ENCODE measurements around the gene RNF207.

Gene RNF207

DNA sequence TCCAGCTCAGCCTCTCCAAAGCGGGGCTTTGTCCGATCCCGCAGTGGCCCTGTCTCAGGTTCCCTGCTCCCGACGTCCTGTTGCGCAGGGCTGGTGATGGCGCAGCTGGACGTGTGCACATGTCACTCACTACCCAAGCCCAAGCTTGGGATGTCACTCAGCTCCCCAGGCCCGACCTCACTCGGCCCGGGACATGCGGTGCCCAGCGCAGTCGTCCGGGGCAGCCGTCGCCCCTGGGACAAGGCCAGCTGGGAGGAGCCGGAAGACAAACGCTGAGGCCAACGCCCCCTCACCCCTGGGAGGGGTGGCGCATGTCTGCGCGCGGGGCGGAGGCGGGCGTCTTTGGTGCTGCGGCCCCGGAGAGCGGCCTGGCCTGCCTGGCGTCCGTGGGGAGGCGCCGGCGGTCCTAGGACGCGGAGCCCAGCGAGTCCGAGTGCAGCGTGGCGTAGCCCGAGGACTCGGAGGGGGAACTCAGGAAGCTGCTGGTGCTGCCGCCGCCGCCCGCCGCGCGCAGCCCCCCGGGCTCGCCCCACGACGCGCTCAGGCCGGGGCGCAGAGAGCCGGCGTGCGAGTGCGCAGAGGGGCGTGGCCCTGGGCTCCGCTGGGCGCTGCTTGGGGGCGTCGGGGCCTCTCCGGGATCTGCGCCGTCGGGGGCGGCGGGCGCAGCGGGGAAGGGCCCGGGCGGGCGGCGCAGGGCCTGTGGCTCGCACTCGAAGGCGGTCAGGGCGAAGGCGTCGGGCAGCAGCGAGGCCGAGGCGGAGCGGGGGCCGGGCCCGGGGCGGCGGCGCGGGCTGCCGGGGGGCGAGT, 43.2 kb downstream of the RNF207 start:
- Histone ChIP-seq H3K4me3 (peak overlapping the region; percentile 27 to 64 (median 49)), H3K36me3 (peaks cover 0 to 20% (median 9%) of the 10 kb centered on the region in 11 experiments; a peak in 13 of 22 replicates), H3K27me3 (peaks cover 64 to 80% (median 70%) of the 10 kb centered on the region in 11 experiments), H4K20me1 (peaks cover 0 to 95% (median 83%) of the 10 kb centered on the region in 11 experiments; a peak in 19 of 22 replicates), H3K9me3 (replicated peaks in 1 of 11) (no peaks in the 10 kb centered on the region), H3K27ac (peak overlapping the region in 1 of 11 experiments; percentile 19; a peak in 1 of 22 replicates), H3K9ac (peak overlapping the region; percentile 3 to 65 (median 32); a peak in 13 of 22 replicates), H3K4me1 (peaks cover 28 to 60% (median 46%) of the 10 kb centered on the region in 10 experiments), H3K4me2 (peak overlapping the region; percentile 74 to 97 (median 94))
- TF ChIP-seq Cebpa-rat (IDR thresholded peaks at IDR 0.05): no peak

DNA sequence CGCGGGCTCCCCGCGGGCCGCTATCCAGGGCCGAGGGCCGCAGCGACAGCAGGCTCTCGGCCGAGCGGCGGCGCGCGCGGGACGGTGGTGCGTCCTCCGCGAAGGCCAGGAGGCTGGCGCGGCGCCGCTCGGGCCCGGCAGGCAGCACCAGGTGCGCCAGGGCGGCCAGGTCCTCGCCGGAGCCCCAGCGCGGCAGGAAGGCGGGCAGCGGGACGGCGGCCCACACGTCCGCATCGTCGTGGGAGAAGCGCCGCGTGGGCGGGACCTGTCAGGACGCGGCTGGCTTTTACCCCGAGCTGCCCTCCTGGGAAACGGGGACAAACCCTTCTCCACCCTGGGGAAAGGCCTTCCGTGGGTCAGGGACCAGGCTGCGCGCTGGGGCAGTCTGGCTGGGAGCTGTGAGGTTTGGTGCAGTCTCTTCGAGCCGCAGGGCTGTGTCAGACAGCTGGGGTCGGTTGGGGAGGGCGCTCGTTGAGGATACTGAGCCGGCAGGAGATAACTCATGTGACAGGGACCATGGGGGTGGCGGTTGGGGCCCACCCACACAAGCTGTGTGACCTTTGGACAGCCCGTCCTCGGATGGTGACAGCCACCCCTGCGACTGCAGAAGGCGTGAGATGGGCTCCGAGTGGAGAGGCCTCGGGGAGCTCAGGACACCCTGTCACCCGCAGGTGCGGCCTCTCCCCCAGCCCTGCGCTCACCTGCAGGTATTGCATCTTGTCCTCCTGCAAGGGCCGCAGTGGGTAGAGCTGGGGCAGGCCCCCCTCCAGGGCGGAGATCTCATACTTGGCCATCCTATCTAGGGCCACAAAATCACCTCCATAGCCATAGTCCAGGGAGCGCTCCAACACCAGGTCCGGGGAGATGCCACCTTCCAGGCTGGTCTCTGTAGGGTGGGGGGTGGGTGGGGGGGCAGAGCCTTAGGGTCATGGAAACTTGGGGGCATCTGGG, 44.1 kb downstream of the RNF207 start:
- Histone ChIP-seq H3K4me2 (peak overlapping the region; percentile 74 to 97 (median 94)), H3K27me3 (peaks cover 58 to 73% (median 63%) of the 10 kb centered on the region in 11 experiments), H3K27ac (peak overlapping the region in 1 of 11 experiments; percentile 19; a peak in 1 of 22 replicates), H3K4me1 (peaks cover 28 to 54% (median 39%) of the 10 kb centered on the region in 10 experiments), H4K20me1 (peaks cover 0 to 97% (median 92%) of the 10 kb centered on the region in 11 experiments; a peak in 19 of 22 replicates), H3K36me3 (peaks cover 0 to 29% (median 16%) of the 10 kb centered on the region in 11 experiments; a peak in 13 of 22 replicates), H3K9ac (peak overlapping the region in 7 of 11 experiments; percentile 18 to 65 (median 44); a peak in 10 of 22 replicates), H3K4me3 (peak overlapping the region; percentile 27 to 64 (median 49); a peak in 19 of 20 replicates), H3K9me3 (replicated peaks in 1 of 11) (no peaks in the 10 kb centered on the region)
- TF ChIP-seq Cebpa-rat (IDR thresholded peaks at IDR 0.05): no peak

DNA sequence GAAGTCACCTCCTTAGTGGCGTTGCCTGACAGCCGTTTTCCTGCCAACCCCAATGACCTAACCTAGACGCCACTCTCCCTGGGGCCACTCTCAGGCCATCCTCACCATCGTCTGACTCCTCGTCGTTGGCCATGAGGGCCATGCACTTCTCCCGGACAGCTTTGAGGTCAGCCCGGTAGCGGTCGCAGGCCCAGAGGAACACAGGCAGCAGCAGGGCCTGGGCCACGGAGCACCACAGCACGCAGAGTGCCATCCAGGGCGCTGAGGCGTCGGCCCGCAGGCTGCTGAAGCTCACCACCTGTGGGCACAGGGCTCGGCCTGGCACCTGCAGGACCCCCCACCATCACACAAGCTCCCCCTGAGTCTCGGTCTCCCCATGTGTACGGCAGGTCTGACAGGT, 45.3 kb downstream of the RNF207 start:
- Histone ChIP-seq H3K36me3 (peaks cover 0 to 29% (median 16%) of the 10 kb centered on the region in 11 experiments; a peak in 13 of 22 replicates), H3K27ac (no peak overlapping the region), H4K20me1 (peaks cover 0 to 98% (median 88%) of the 10 kb centered on the region in 11 experiments; a peak in 19 of 22 replicates), H3K27me3 (peaks cover 47 to 61% (median 51%) of the 10 kb centered on the region in 11 experiments), H3K9me3 (replicated peaks in 1 of 11) (no peaks in the 10 kb centered on the region), H3K4me2 (no peak overlapping the region), H3K4me3 (no peak overlapping the region), H3K9ac (no peak overlapping the region), H3K4me1 (peaks cover 20 to 42% (median 29%) of the 10 kb centered on the region in 10 experiments)
- TF ChIP-seq Cebpa-rat (IDR thresholded peaks at IDR 0.05): no peak

DNA sequence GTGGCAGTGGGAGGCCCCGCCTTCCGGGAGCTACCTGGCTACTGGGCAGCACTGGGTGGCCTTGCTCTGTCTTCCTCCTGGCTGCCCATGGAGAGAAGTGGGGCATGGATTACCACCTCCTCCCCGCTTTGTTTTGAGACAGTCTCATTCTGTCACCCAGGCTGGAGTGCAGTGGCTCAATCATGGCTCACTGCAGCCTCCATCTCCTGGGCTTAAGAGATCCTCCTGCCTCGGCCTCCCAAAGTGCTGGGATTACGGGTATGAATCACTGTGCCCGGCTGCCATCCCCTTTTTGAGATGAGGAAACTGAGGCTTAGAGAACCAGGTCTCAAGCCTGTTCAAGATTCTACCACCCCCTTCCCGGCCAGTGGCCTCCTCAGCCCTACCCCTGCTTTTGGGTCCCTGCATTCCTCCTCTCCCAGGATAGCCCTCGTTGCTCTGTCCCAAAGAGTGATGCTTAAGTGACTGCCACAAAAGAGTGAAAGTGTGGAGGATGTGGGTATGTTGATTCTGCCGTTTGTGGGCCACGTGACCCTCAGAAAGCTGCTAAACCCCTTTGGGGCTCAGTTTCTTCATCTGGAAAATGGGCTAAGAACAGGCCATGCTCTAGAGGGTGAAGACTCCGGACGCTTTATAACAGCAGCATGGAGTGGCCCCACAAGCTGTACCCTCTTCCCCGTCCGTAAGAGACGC, 45.9 kb downstream of the RNF207 start:
- Histone ChIP-seq H3K4me3 (no peak overlapping the region), H3K27ac (no peak overlapping the region), H3K36me3 (peaks cover 0 to 29% (median 16%) of the 10 kb centered on the region in 11 experiments; a peak in 13 of 22 replicates), H3K4me2 (no peak overlapping the region), H3K4me1 (peaks cover 17 to 36% (median 25%) of the 10 kb centered on the region in 10 experiments), H3K9me3 (replicated peaks in 1 of 11) (no peaks in the 10 kb centered on the region), H3K9ac (no peak overlapping the region), H4K20me1 (peaks cover 0 to 98% (median 88%) of the 10 kb centered on the region in 11 experiments; a peak in 19 of 22 replicates), H3K27me3 (peaks cover 42 to 57% (median 46%) of the 10 kb centered on the region in 11 experiments)
- no peak for TF ChIP-seq Cebpa-rat (IDR thresholded peaks at IDR 0.05)

DNA sequence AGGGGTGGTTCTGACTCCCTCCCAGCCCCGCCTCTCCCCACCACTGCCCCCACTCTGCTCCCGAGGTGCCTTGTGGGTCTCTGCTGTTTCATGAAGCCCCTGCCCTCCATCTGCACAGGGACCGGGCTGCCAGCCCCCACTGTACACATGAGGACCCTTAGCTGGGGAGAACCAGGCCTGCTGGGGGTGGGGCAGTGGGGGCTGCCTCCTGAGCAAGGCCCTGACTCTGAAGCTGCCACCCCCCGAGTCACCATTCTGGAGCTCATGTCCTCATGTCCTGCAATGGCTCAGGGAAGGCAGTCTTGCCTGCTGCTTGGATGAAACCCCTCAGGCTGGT, 46.4 kb downstream of the RNF207 start:
- TF ChIP-seq Cebpa-rat (IDR thresholded peaks at IDR 0.05): no peak

DNA sequence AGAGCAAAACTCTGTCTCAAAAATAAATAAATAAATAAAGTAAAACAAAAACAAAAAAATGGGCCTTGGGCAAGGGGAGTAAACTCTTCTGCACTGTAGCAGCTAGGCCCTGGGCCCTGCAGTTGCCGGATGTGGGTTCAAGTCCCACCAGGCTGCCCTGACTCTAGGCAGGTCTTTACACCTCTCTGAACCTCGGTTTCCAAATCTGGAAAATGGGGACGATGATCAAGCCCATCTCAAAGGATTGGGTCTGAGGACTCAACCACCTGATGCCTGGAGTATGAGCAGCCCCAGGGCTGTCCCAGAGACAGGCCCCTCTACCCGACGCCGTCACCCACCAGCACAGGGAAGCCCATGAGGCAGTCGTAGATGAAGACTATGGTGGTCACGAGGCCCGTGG, 47.5 kb downstream of the RNF207 start:
- Histone ChIP-seq H3K36me3 (peaks cover 0 to 29% (median 16%) of the 10 kb centered on the region in 11 experiments; a peak in 13 of 22 replicates), H3K4me1 (peaks cover 16 to 23% (median 20%) of the 10 kb centered on the region in 10 experiments), H4K20me1 (peaks cover 0 to 98% (median 88%) of the 10 kb centered on the region in 11 experiments; a peak in 20 of 22 replicates), H3K4me3 (no peak overlapping the region), H3K27me3 (peaks cover 37 to 45% (median 40%) of the 10 kb centered on the region in 11 experiments), H3K27ac (no peak overlapping the region), H3K9me3 (replicated peaks in 1 of 11) (no peaks in the 10 kb centered on the region), H3K4me2 (no peak overlapping the region), H3K9ac (no peak overlapping the region)
- TF ChIP-seq Cebpa-rat (IDR thresholded peaks at IDR 0.05): no peak

More for the DNA sequence above, 46.4 kb downstream of the RNF207 start:
- H3K9me3 ChIP-seq (replicated peaks in 1 of 11): no peaks in the 10 kb centered on the region
- peaks cover 42 to 56% (median 46%) of the 10 kb centered on the region in 11 experiments for H3K27me3 ChIP-seq
- H3K9ac ChIP-seq: no peak overlapping the region
- peaks cover 0 to 98% (median 88%) of the 10 kb centered on the region in 11 experiments; a peak in 20 of 22 replicates for H4K20me1 ChIP-seq
- peaks cover 16 to 31% (median 21%) of the 10 kb centered on the region in 10 experiments for H3K4me1 ChIP-seq
- H3K4me2 ChIP-seq: no peak overlapping the region
- no peak overlapping the region for H3K27ac ChIP-seq
- no peak overlapping the region for H3K4me3 ChIP-seq
- H3K36me3 ChIP-seq: peaks cover 0 to 29% (median 16%) of the 10 kb centered on the region in 11 experiments; a peak in 13 of 22 replicates

DNA sequence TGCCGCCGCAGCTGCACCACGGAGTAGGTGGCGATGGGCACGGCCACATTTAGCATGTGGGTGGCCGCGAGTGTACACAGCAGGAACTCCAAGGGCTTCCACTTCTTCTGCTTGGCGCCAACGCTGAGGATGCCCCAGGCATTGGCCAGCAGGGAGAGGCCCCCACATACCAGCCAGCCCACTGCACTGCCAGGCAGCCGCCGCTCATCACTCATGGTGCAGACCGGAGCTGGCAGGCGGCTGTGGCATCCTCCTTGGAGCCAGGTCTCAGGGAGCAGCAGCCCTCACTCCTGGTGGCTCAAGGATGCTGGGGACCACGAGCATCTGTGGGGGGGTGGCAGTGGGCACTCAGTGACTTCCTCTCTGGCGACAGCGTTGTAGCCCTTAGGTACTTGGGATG, 48.8 kb downstream of the RNF207 start:
- no peak overlapping the region for H3K4me3 ChIP-seq

DNA sequence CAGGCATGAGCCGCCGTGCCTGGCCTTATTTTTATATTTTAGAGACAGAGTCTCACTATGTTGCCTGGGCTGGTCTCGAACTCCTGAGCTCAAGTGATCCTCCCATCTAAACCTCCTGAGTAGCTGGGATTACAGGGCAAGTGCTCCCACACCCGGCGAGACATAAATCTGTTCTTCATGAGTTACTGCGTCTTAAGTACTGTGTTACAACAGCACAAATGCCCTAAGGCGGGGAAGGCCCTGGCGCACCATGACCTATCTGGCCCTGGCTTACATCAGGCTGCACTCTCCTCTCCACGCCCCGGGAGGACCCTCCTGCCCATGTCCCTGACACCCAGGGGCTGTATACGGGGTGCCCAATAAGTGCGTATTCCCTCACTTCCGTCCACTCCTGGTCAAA, 50.7 kb downstream of the RNF207 start:
- Histone ChIP-seq H3K9ac (no peak overlapping the region), H3K4me2 (no peak overlapping the region), H3K9me3 (replicated peaks in 1 of 11) (no peaks in the 10 kb centered on the region), H4K20me1 (peaks cover 6 to 89% (median 74%) of the 10 kb centered on the region in 11 experiments; a peak in 20 of 22 replicates), H3K4me3 (no peak overlapping the region), H3K27ac (no peak overlapping the region), H3K36me3 (peaks cover 0 to 28% (median 16%) of the 10 kb centered on the region in 11 experiments; a peak in 13 of 22 replicates), H3K27me3 (peaks cover 4 to 17% (median 9%) of the 10 kb centered on the region in 11 experiments), H3K4me1 (peaks cover 0 to 21% (median 17%) of the 10 kb centered on the region in 10 experiments; a peak in 18 of 20 replicates)
- no peak for TF ChIP-seq Cebpa-rat (IDR thresholded peaks at IDR 0.05)

More for the DNA sequence above, 48.8 kb downstream of the RNF207 start:
- Histone ChIP-seq H3K9ac (no peak overlapping the region), H3K9me3 (replicated peaks in 1 of 11) (no peaks in the 10 kb centered on the region), H3K27ac (no peak overlapping the region), H3K4me1 (peaks cover 6 to 18% (median 15%) of the 10 kb centered on the region in 10 experiments; a peak in 19 of 20 replicates), H3K36me3 (peaks cover 0 to 29% (median 16%) of the 10 kb centered on the region in 11 experiments; a peak in 13 of 22 replicates), H3K4me2 (no peak overlapping the region), H4K20me1 (peaks cover 6 to 98% (median 88%) of the 10 kb centered on the region in 11 experiments; a peak in 20 of 22 replicates), H3K27me3 (peaks cover 24 to 32% (median 26%) of the 10 kb centered on the region in 11 experiments)
- TF ChIP-seq Cebpa-rat (IDR thresholded peaks at IDR 0.05): no peak
